A549 treated with AZD2906 at 1 μM for 4 hours (cell line): ENCODE data around the gene STAC. TPM values are rescaled to one million over a fixed set of nuclear protein-coding genes. Genes with fewer than 3 reads are reported as not detected.

ENCODE experiments used
- total RNA-seq: library from RNA; stranded (reverse); fragments of 200-300 nt; extraction: Qiagen RNA extraction; gene quantifications from 5 replicates; pipeline ENCODE4 v1.2.3, GENCODE V29; 2022

STAC gene, protein sequence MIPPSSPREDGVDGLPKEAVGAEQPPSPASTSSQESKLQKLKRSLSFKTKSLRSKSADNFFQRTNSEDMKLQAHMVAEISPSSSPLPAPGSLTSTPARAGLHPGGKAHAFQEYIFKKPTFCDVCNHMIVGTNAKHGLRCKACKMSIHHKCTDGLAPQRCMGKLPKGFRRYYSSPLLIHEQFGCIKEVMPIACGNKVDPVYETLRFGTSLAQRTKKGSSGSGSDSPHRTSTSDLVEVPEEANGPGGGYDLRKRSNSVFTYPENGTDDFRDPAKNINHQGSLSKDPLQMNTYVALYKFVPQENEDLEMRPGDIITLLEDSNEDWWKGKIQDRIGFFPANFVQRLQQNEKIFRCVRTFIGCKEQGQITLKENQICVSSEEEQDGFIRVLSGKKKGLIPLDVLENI
- total RNA-seq = 1.8 to 2.6 TPM (median 1.9 TPM) in 5 replicates

DNA sequence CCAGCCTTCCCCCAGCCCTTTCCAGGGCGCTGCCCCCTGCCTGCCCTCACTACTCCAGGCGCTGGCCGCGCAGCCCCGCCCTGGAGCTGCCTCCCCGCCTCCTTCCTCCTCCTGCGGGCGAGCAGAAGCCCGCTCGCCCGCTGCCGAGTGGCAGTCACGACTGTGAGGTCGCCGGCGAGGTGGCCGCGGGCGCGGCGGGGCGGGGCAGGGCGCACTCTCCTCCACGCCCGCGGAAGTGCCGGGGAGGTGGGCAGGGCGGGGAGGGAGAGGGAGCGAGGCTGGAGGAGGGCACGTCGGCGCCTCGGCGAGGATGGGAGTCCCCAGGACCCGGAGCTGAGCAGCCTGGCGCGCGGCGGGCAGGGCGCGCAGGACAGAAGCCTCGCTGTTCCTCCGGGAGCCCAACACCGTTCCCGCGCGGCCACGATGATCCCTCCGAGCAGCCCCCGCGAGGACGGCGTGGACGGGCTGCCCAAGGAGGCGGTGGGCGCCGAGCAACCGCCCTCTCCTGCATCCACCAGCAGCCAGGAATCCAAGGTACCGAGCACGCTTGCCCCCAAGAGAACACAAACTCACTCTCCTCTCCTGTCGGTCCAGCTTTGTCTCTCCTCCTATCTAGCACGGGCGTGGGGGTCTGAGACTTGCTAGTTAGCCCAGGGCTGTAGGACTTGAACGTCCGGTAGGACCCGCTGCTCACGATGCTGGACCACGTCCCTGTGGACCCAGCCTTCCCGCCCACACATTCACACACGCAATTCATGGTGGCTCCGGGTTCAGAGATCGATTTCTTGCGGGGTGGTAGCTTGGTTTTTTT is at the start of gene STAC:
Gene STAC, plus strand, starts transcription at position 284 of the 811 bp plus-strand sequence. Its CDS starts 140 bp downstream, at position 424.

